Spinal cord (tissue), 10 donors: ENCODE results near the gene HS6ST3. TPM values are rescaled to one million over a fixed set of nuclear protein-coding genes. Genes with fewer than 3 reads are reported as not detected.
A peak's percentile ranks its signal among the peaks of the same experiment; 100 is the strongest.

ENCODE experiments used
- DNase-seq, 6 donors: peaks; one replicate each; pipeline versions ENCODE4 v3.0.0 to v3.0.0-alpha.2; 2013 to 2015; ENCODE audit warnings: low spot score in 6 of 6, low read depth in 4 of 6
- H3K27ac ChIP-seq: one replicate; pipeline ENCODE4 v1.5.1; 2013; ENCODE audit warnings: low read depth, low read length, control low read depth
- H3K27me3 ChIP-seq: one replicate; pipeline ENCODE4 v1.6.1; 2013; ENCODE audit warnings: low read length; ENCODE audit not compliant: control insufficient read depth, insufficient read depth
- H3K36me3 ChIP-seq: one replicate; pipeline ENCODE4 v1.6.1; 2013; ENCODE audit warnings: low read length; ENCODE audit not compliant: control insufficient read depth, insufficient read depth
- H3K4me1 ChIP-seq: one replicate; pipeline ENCODE4 v1.6.1; 2013; ENCODE audit warnings: low read length; ENCODE audit not compliant: control insufficient read depth, insufficient read depth
- H3K4me3 ChIP-seq: one replicate; pipeline ENCODE4 v1.5.1; 2013; ENCODE audit warnings: low read depth, low read length, control low read depth
- H3K9me3 ChIP-seq: one replicate; pipeline ENCODE4 v1.6.1; 2013; ENCODE audit warnings: low read length; ENCODE audit not compliant: control insufficient read depth, insufficient read depth
- whole genome bisulfite sequencing: methylation state at CpG from one replicate; pipeline ENCODE4 v1.1.5; 2013; ENCODE audit warnings: missing lambda C conversion rate; ENCODE audit not compliant: insufficient coverage; 5-methylcytosine and 5-hydroxymethylcytosine counted together
- polyA plus RNA-seq, 2 donors: library from polyadenylated mRNA; unstranded; fragments of 120-200 nt; gene quantifications; one replicate each; pipeline ENCODE4 v1.2.1, GENCODE V29; 2013; ENCODE audit not compliant: insufficient read length in 2 of 2
- total RNA-seq, 2 donors: library from RNA; depleted of rRNA in 1 of 2; stranded (reverse); fragments of 120-200 nt in 1 of 2; fragments of >200 nt in 1 of 2; gene quantifications; one replicate each; pipeline versions ENCODE4 v1.2.3 to v1.2.4, GENCODE V29; 2013 to 2014
- donor health status: healthy.

HS6ST3 gene
- total and polyA plus RNA-seq, 4 donors: 7.7 to 36.2 (median 23.7) TPM

DNA sequence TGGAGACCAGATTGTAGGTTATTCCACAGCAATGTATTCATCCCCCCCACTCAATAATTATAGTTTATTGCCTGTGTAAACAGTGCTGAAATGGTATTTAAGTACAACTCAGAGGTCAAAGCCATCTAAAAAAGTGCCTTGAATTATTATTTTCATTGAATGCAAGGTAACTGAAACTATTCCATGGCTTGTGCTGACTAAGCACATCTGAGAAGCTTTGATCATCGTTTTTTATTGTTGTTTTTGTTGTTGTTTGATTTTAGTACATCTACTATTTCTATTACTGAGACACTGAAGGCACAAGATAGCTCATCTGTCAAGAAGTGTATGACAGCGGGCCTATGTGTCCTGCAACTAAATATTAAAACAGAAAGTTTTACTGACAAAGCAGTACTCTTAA, 596.4 kb downstream of the HS6ST3 start:
- Histone ChIP-seq H3K9me3 (no peaks in the 10 kb centered on the region), H3K4me1 (no peaks in the 10 kb centered on the region), H3K4me3 (no peak overlapping the region), H3K36me3 (no peaks in the 10 kb centered on the region), H3K27me3 (no peaks in the 10 kb centered on the region), H3K27ac (no peak overlapping the region)
- DNase-seq: no peak
- no CpG with 5 or more reads among the region's 2 CpGs for WGBS

DNA sequence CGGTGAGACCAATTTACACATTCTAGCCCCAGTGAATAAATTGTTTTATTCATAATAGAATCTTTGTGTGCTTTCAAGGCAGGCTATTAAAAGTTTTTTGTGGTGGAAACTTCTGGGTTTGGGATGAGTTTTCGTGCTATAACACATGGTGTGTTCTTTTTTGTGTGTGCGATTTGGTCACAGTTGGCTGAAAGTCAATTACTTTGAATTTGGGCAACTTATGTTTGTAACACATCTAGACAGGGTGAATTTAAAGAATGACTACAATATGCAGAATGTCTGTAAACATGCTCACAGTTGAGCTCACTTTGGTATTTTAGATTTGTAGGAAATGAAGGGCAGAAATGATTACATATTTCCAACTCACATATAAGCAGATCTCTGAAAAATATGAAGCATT, 597.3 kb downstream of the HS6ST3 start:
- no peak overlapping the region for H3K27ac ChIP-seq
- H3K4me3 ChIP-seq: no peak overlapping the region
- H3K9me3 ChIP-seq: no peaks in the 10 kb centered on the region
- H3K27me3 ChIP-seq: no peaks in the 10 kb centered on the region
- H3K36me3 ChIP-seq: no peaks in the 10 kb centered on the region
- 60% methylated on average over 2 of the region's 3 CpGs for WGBS
- no peaks in the 10 kb centered on the region for H3K4me1 ChIP-seq
- peak in 1 of 6 donors; percentile 75 for DNase-seq

DNA sequence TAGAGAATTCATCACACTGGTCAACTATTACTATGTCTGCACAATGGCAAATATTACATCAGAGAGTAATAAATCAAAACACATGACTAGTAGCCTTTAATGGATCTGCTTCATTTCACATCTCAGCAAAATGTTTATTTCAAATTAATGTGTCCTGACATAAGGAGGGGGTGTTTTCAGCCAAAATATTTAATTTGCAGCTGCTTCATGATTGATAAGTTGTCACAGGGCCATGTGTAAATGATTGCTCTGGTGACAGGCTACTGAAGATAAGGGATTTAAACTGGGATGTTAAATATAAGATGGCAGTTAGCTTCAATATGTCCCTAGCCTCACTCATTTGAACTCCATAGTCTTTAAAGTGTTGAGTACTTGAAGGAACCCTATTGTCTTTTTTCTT, 601.1 kb downstream of the HS6ST3 start:
- H3K9me3 ChIP-seq: no peaks in the 10 kb centered on the region
- no peaks in the 10 kb centered on the region for H3K36me3 ChIP-seq
- DNase-seq: peak in 1 of 6 donors; percentile 45
- H3K4me3 ChIP-seq: no peak overlapping the region
- no peaks in the 10 kb centered on the region for H3K27me3 ChIP-seq
- H3K4me1 ChIP-seq: no peaks in the 10 kb centered on the region
- no peak overlapping the region for H3K27ac ChIP-seq

DNA sequence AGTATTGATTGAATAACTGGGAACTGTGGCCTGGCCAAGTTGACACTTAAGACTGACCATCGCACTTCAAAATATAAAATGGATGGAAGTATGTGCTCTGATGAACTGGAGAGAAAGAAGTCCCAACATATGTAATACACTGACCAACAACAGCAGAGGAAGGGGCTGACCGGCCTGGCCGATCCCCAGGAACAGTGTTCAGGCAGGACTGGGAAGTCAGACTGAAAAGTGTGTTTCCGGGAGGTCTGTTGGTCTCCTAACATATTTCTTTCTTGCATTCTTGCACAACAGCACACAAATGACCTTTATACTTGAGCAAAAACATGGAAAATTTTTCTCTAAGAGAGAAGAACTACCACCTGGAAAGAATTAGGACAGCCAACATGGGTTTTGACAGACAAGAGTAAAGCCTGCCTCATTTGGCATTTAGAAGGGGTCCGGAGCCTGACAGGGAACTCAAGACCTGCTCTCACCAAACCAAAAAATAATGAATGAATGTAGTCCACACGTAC, 606.5 kb downstream of the HS6ST3 start:
- Histone ChIP-seq H3K27me3 (no peaks in the 10 kb centered on the region), H3K36me3 (no peaks in the 10 kb centered on the region), H3K9me3 (no peaks in the 10 kb centered on the region), H3K4me1 (no peaks in the 10 kb centered on the region), H3K4me3 (no peak overlapping the region), H3K27ac (no peak overlapping the region)
- WGBS: 92% methylated on average over 2 of the region's 6 CpGs
- DNase-seq: no peak

DNA sequence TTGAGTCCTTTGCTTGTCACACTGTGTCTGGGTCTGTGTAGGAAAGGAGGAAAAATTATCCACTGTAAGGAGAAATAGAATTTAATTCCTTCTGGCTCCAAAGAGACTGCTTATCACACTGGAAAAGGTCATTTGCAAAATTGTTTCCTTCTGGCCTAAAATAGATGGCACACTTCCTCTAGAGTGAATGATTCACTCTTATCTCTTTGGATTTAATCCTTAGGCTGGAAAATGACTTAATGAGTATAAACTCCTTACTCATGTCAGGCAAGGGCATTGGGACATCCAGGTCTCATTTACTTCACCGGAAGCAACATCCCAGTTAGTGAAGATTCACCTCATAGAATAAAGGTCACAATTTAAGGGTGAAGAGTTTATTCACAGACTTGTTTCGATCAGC, 610.8 kb downstream of the HS6ST3 start:
- H3K27ac ChIP-seq: no peak overlapping the region
- H3K4me3 ChIP-seq: no peak overlapping the region
- no peaks in the 10 kb centered on the region for H3K27me3 ChIP-seq
- no CpG with 5 or more reads among the region's 2 CpGs for WGBS
- no peak for DNase-seq
- H3K4me1 ChIP-seq: no peaks in the 10 kb centered on the region
- no peaks in the 10 kb centered on the region for H3K36me3 ChIP-seq
- no peaks in the 10 kb centered on the region for H3K9me3 ChIP-seq

DNA sequence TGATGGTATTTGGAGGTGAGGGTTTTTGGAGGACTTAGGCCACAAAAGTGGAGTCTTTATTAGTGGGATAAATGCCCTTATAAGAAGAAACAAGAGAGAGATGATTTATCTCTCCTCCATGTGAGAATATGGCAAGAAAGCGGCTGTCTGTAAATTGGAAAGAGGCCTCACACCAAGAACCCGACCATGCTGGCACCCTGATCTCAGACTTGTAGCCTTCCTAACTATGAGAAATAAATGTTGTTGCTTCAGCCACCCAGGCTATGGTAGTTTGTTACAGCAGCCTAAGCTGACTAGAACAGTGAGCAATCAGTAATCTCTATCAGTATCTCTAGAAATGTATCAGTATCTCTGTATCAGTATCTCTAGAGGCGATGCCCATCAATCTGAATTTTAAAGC, 617.2 kb downstream of the HS6ST3 start:
- Histone ChIP-seq H3K27me3 (no peaks in the 10 kb centered on the region), H3K27ac (no peak overlapping the region), H3K4me1 (no peaks in the 10 kb centered on the region), H3K4me3 (no peak overlapping the region), H3K36me3 (no peaks in the 10 kb centered on the region), H3K9me3 (no peaks in the 10 kb centered on the region)
- DNase-seq: no peak
- WGBS: no CpG with 5 or more reads among the region's 3 CpGs

DNA sequence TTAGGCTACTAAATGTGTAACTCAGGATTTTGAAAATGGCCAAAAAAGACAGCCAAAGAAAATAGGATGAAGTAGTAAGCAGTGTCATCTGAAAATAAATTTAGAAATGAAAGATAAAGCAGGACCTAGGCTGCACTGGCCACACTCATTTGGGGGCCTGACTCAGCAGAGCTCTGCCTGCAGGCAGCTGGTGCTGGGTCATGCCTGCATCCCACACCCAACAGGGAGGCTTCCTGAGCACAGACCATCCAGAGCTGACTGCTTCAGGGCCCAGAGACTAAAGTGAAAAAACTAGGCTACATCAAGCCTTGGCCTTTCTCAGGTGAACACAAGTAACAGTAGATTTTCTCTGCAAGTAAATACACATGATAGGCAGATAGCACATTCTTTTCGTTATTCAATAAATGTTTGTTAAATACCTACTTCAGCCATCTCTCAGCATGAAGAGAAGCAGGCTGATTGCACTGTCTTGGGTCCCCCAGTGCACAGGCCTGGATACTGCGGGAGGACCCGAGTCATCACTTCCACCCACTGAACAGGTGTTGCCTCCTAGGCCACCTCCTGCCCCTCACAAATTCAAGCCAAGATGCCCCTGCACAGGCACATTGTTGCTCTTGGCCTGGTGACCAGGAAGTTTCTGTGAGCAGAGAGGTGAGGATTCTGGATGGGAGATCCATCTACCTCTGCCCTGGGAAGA, 620.4 kb downstream of the HS6ST3 start:
- WGBS: 100% methylated on average over 1 of the region's 3 CpGs
- Histone ChIP-seq H3K9me3 (no peaks in the 10 kb centered on the region), H3K36me3 (no peaks in the 10 kb centered on the region)

DNA sequence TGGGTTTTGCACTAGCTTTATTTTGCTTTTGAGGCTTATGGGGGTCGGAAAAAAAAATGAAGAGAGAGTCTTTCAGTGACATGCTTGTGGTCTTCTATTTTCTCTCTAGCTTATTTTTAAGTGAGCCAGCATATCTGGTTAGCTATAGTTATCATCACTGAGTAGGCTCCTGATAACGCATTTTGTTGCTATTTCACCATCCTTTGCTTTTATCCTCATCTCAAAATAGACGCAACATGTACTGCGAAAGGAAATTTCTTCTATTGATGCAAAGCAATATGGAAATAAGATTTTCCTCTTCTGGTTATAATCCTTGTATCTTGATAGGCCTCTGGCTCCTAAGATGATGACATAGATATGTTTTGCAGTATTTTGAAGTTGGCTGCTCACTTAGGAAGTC, 630.5 kb downstream of the HS6ST3 start:
- no peaks in the 10 kb centered on the region for H3K36me3 ChIP-seq
- H3K4me1 ChIP-seq: no peaks in the 10 kb centered on the region
- no peaks in the 10 kb centered on the region for H3K9me3 ChIP-seq
- DNase-seq: no peak
- no peaks in the 10 kb centered on the region for H3K27me3 ChIP-seq
- no peak overlapping the region for H3K4me3 ChIP-seq
- no CpG with 5 or more reads among the region's 4 CpGs for WGBS
- no peak overlapping the region for H3K27ac ChIP-seq

More for the DNA sequence above, 620.4 kb downstream of the HS6ST3 start:
- DNase-seq: no peak
- Histone ChIP-seq H3K27me3 (no peaks in the 10 kb centered on the region), H3K4me3 (no peak overlapping the region), H3K27ac (no peak overlapping the region), H3K4me1 (no peaks in the 10 kb centered on the region)

DNA sequence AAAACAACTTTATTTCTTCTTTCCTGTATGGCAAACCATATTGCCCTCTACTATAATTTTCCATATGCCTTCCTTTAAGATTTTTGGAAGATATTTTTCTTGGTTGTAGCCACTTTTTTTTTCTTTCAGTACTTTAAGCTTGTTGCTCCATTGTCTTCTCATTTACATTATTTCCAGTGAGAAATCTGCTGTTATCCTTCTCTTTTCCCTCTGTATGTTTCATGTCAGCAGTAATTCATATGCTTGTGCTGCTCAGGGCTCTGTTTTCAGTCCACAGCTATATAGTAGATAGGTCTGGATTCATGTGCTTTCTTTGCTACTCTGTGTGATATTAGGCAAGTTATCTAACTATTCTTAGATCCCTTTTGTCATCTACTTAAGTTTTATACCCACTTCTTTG, 636.7 kb downstream of the HS6ST3 start:
- no peak for DNase-seq
- no peak overlapping the region for H3K27ac ChIP-seq
- H3K36me3 ChIP-seq: no peaks in the 10 kb centered on the region
- no peaks in the 10 kb centered on the region for H3K4me1 ChIP-seq
- H3K9me3 ChIP-seq: no peaks in the 10 kb centered on the region
- no peaks in the 10 kb centered on the region for H3K27me3 ChIP-seq
- no peak overlapping the region for H3K4me3 ChIP-seq

DNA sequence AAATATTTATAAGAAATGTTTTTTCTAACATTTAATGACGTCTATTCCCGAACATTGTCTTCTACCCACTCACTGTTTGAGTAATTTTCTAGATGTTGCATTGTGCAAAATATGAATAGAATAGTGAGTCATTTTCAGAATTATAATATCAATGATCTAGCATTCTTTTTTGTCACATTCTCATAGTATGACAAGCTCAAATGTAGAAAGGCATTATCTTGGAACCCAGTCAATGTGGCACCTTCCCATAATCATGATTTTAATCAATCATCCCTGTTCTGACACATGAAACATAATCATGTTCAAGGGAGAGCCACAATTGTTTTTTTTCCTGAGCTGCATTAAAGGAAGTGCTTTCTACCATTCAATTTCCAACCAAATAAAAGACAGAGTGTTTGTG, 638.6 kb downstream of the HS6ST3 start:
- WGBS: no CpG with 5 or more reads among the region's 2 CpGs
- H3K4me1 ChIP-seq: no peaks in the 10 kb centered on the region
- DNase-seq: no peak
- H3K27ac ChIP-seq: no peak overlapping the region
- H3K4me3 ChIP-seq: no peak overlapping the region
- H3K36me3 ChIP-seq: no peaks in the 10 kb centered on the region
- H3K9me3 ChIP-seq: no peaks in the 10 kb centered on the region
- H3K27me3 ChIP-seq: no peaks in the 10 kb centered on the region
